Kidney capillary endothelial cell (primary cell): Measurements from ENCODE around the gene ST8SIA1.
"Not testable (repeated sequence)": the region's sequence is repeated elsewhere in the genome, so short reads cannot be mapped to it uniquely, and the experiment has no call there.

Source experiments
- DNase-seq: peaks from one replicate; pipeline ENCODE4 v3.0.0-alpha.2; 2018; ENCODE audit warnings: low spot score

The ST8SIA1 gene

DNA sequence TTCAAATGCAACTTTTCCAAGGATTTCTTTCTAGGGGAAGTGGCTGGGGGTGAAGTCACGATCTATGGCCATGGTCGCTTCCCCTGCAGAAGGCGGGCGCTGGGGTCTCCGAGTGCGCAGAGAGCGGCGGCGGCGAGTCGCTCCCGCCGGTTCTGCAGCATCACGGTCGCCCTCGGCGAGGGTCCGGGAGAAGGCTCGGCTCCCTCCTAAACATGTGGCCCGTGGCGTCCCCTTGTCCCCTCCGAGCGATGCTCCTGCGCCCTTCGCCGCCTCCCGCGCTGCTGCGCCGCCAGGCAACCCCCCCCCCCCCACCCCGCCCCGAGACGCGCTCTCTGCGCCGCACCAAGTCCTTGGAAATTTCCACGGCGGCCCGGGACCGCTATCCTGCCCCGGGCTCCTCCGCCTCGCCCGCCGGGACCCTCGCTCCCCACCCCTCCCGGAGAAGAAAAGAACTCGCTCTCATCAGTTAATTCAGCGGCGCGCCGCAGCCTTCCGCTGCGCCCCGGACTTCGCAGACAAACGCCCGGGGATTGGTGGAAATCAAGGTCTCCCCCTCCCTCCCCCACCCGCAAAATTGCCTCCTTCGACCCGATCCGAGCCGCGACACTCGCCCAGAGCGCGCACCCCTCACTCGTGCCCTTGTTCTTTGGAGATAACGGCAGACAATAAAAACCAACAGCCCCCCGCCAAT is at the start of gene ST8SIA1:
Gene ST8SIA1 (minus strand): TSS at position 298 of the 691 bp plus-strand sequence. CDS start 475 bp downstream, outside the sequence.
- DNase-seq: no peak

GRCh38 chr12:22380031-22380430 is 45.5 kb upstream of the ST8SIA1 start:
- DNase-seq: no peak

GRCh38 chr12:22377731-22378496 is 43.4 kb upstream of the ST8SIA1 start:
- DNase-seq: no peak

- DNase-seq: not testable (repeated sequence)
Observed at GRCh38 chr12:22376596-22377150, 42.2 kb upstream of the ST8SIA1 start.

- no peak for DNase-seq
Observed at GRCh38 chr12:22374508-22374907, 40.0 kb upstream of the ST8SIA1 start.

DNA sequence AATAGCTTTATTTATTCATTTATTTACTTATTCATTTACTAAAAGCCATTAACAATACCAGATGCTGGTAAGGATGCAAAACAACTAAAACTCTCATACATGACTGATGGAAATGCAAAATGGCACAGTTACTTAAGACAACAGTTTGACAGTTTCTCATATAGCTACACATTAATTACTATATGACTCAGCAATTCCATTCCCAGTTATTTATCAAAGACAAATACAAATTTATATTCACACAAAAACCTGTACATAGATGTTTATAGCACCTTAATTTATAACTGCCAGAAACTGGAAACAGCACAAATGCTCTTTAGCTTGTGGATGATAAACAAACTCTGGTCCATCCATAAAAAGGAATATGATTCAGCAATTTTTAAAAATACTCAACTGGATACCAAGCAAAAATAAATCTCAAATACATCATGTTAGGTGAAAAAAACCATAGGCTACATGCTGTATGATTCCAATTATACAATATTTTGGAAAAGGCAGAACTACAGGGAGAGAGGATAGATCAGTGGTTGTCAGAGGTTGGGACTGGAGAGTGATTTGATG is 37.9 kb upstream of the ST8SIA1 start:
- DNase-seq: no peak

GRCh38 chr12:22366181-22366580 is 31.7 kb upstream of the ST8SIA1 start:
- DNase-seq: no peak

GRCh38 chr12:22361785-22362184 is 27.3 kb upstream of the ST8SIA1 start:
- no peak for DNase-seq

DNA sequence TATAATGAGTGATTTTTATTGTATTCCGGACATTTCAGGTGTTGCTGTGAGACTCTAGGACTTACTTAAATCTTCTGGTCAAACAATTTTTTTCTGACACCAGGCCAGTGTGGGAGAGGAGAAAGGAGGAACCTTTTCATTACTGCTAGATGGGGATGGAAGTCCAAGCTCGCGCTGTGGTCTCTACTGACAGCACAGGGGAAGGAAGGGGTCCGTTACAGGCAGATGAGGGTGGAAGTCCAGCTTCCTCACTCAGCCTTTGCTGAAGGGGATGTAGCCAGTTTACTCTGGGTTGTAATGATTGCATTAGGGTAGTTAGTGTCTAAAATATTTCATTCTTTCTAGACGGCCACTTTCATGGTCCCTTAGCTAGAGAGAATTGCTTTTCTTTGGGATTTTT is 26.3 kb upstream of the ST8SIA1 start:
- DNase-seq: no peak

GRCh38 chr12:22357531-22357930 is 23.0 kb upstream of the ST8SIA1 start:
- no peak for DNase-seq

GRCh38 chr12:22356231-22356630 is 21.7 kb upstream of the ST8SIA1 start:
- no peak for DNase-seq

DNA sequence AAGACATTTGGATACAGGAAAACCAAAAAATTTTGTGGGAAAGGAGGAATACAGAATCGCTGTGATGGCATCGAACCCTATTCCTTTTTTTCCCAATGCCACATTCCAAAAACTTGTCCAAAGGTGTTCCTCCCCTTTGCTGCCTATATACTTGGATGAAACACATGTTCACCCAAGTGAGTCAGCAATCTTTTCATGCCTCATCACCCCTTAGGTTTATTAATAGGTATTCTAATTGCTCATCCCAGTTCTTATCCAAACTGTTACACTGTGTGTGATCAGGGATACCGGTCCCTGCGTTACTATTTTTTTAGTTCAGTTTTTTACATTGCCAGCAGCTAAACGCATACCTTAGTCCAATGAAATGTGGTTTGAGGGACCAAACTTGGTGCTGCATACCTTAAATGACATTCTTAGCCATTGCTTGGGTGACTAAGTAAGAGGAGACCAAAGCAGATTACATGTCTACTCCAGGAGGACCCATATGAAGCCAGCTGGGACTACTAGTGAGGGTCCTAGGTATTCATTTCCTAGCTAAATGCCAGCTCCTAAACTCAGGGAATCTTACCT is 20.6 kb upstream of the ST8SIA1 start:
- DNase-seq: no peak

GRCh38 chr12:22353615-22354325 is 19.3 kb upstream of the ST8SIA1 start:
- DNase-seq: no peak

DNA sequence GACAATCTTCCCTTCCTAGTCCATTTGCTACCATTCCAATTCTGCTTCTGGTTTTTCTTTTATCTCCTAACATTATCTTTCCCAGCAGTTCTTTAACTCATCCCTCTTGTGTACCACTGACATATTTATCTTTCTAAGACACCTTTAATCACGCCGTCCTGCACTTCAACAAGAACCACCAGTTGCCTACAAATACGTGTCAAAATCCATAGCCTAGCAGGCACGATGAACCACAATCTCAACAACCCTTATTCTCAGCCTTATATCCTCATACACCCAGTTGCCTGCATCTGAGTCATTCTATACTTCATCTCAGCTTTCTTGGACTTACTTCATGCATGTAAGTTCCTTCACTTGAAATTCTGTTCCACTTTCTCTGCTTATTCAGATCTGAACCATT is 16.4 kb upstream of the ST8SIA1 start:
- DNase-seq: no peak

- no peak for DNase-seq
Observed at GRCh38 chr12:22348208-22348607, 13.7 kb upstream of the ST8SIA1 start.

- no peak for DNase-seq
Observed at GRCh38 chr12:22340143-22340542, 5.6 kb upstream of the ST8SIA1 start.

DNA sequence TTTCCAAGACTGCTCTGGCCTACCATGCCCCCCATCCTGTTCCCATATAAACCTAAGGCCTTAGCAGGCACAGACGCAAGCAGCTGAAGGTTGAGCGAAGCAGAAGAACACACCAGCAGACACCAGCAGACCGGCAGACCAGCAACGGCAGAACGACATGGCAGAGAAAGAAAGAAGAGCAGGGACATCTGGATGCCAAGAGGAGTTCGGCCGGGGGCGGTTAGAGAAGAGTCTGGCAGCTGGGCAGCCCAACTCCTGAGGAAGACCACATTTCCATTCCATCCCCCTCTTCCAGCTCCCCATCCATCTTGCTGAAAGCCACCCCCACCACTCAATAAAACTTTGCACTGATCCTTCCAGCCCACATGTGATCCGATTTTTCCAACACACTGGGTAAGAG is 5.2 kb upstream of the ST8SIA1 start:
- DNase-seq: no peak

DNA sequence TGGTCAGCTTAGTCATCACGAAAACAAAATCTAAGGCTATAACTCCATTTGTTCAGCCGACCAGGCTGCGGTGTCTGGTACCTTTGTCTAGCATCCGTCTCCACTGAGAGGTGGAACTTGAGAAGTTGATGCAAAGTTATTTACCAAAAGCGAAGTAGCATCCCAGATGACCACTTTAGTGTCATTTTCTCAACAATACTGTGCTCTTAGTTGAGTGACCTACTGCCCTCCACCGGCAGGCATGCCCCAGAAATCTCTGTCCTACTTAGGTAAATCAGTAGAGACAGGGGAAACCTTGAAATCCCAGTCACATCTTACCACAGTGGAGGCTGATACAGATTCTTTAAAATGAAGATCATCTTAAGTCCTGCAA is 1.3 kb upstream of the ST8SIA1 start:
- DNase-seq: no peak

- DNase-seq: no peak
Observed at GRCh38 chr12:22333713-22334409, 646 bp downstream of the ST8SIA1 start.

DNA sequence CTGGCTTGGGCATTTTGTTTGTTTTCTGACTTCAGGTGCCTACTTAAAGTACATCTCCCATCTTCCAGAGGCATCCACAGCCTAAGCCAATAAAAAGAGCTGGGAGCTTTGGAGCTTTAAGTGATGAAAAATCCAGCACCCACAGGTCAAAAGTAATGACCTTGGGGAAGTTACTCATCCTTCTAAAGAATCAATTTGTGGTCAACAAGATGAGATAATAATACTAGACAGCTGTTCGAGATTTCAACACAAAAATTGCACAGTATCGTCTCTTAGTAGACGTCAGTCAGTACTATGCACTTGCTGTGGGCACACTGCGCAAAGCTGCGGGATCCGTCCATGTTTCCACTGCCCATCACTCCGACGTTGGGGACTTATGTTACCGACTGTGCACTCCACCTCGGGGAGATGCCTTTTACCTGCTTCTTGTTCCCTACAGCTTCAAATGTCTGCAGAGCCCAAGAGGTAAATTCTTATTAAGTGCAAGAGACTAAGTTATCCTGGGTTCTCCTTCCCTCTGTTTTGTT is 1.3 kb downstream of the ST8SIA1 start:
- no peak for DNase-seq

DNA sequence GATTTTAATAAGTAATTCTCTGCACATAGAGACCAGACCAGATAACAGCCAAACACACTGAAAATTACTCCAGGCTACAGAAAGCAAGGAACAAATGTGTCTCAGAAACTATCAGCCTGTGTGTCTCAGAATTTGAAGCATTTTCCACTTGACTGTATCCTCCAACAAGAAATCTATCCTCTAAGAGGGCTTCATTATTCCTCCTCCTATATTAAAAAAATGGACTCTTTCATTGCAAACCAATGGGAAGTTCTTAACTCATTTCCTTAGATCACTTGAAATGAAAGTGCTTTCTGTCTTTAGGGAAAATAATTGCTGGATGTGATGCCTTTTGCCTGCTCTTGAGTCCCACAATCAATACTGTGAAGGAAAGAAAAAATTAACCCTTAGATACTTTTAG is 2.3 kb downstream of the ST8SIA1 start:
- DNase-seq: no peak
